K562 (cell line): ENCODE measurements around the gene ZFYVE28. TPM values are rescaled to one million over a fixed set of nuclear protein-coding genes. Genes with fewer than 3 reads are reported as not detected.
A peak's percentile ranks its signal among the peaks of the same experiment; 100 is the strongest.

Experiments used
- ATAC-seq: fragments of 200-7000 bp; cut with Tn5 transposase; 3 replicates; pipeline ENCODE4 v1.9.1; 2020; ENCODE audit warnings: moderate library complexity
- BruUV-seq: library from RNA; stranded (reverse); fragments of 400-500 nt; replicated peaks from 2 replicates; lab custom pipeline; 2021; lab: Mats Ljungman, UMichigan
- CTCF ChIA-PET: fragments of 300-600 bp; formaldehyde crosslinking; extraction: SDS; loops from one replicate; lab custom pipeline; 2021; ENCODE audit warnings: low intra/inter-chr PET ratio; lab: Yijun Ruan, JAX
- POLR2A ChIA-PET: fragments of 300-600, 350-650 bp; sonication (Branson Sonifier 250); formaldehyde crosslinking; extraction: SDS; loops from one replicate; lab custom pipeline; 2021; ENCODE audit warnings: antibody characterized with exemption, inconsistent platforms; lab: Yijun Ruan, JAX
- DNase-seq, 4 experiments: peaks; one replicate each; pipeline versions ENCODE4 v3.0.0 to v3.0.0-alpha.2; 2011 to 2018; ENCODE audit warnings: low spot score in 3 of 4, mixed read lengths in 3 of 4; ENCODE audit errors: extremely low read depth in 1 of 4
- FAIRE-seq: peaks from 2 replicates; lab custom pipeline; 2011; peaks lifted over from hg19 to GRCh38; lab: Jason Lieb, UNC
- H2AFZ ChIP-seq: 2 replicates; pipeline ENCODE4 v1.6.0; 2011; ENCODE audit warnings: low read depth, low read length, control low read depth, inconsistent platforms
- H3K27ac ChIP-seq: fragments of 200-600 bp; 3 replicates; pipeline ENCODE4 v1.8.0; 2011; ENCODE audit warnings: low read depth, mild to moderate bottlenecking, control low read depth, inconsistent platforms, low read length, moderate library complexity, mixed read lengths; ENCODE audit errors: extremely low read depth
- H3K27me3 ChIP-seq, 2 experiments: fragments of 300-600 bp in 1 of 2; 2 replicates in 1 of 2; 3 replicates in 1 of 2; pipeline versions ENCODE4 v1.6.0 to v1.8.0; 2011; ENCODE audit warnings: inconsistent platforms in 2 of 2, low read length in 2 of 2, mild to moderate bottlenecking in 1 of 2, mixed read lengths in 1 of 2, moderate library complexity in 1 of 2; ENCODE audit not compliant: control insufficient read depth in 2 of 2, insufficient read depth in 2 of 2
- H3K36me3 ChIP-seq: fragments of 300-600 bp; 3 replicates; pipeline ENCODE4 v1.8.0; 2011; ENCODE audit warnings: mild to moderate bottlenecking, low read length, inconsistent platforms; ENCODE audit not compliant: control insufficient read depth, insufficient read depth
- H3K4me1 ChIP-seq, 2 experiments: fragments of 200-600 bp in 1 of 2; replicated peaks in 1 of 2; 2 replicates in 1 of 2; 3 replicates in 1 of 2; pipeline versions ENCODE4 v1.5.1 to v1.8.0; 2011; ENCODE audit warnings: inconsistent platforms in 2 of 2, low read length in 2 of 2, mild to moderate bottlenecking in 1 of 2, mixed read lengths in 1 of 2, moderate library complexity in 1 of 2; ENCODE audit not compliant: control insufficient read depth in 2 of 2, insufficient read depth in 2 of 2
- H3K4me2 ChIP-seq: 2 replicates; pipeline ENCODE4 v1.6.1; 2011; ENCODE audit warnings: low read length, control low read depth, inconsistent platforms, mixed read lengths; ENCODE audit not compliant: insufficient read depth
- H3K4me3 ChIP-seq: fragments of 200-600 bp; sonication (generic), shearing (Covaris generic); 2 replicates; pipeline ENCODE4 v1.5.1; 2016; ENCODE audit warnings: control low read depth, inconsistent platforms
- H3K79me2 ChIP-seq: fragments of 200-600 bp; 3 replicates; pipeline ENCODE4 v1.8.0; 2011; ENCODE audit warnings: low read length, inconsistent platforms; ENCODE audit not compliant: control insufficient read depth, insufficient read depth
- H3K9ac ChIP-seq, 2 experiments: 2 replicates each; pipeline versions ENCODE4 v1.6.0 to v1.6.1; 2011; ENCODE audit warnings: low read depth in 2 of 2, low read length in 2 of 2, control low read depth in 1 of 2, inconsistent platforms in 1 of 2, mild to moderate bottlenecking in 1 of 2, mixed read lengths in 1 of 2; ENCODE audit not compliant: insufficient read depth in 1 of 2
- H3K9me1 ChIP-seq: one replicate; pipeline ENCODE4 v1.6.0; 2011; ENCODE audit warnings: inconsistent platforms, mild to moderate bottlenecking, low read length, moderate library complexity; ENCODE audit not compliant: control insufficient read depth, insufficient read depth
- H3K9me3 ChIP-seq: replicated peaks from 2 replicates; pipeline ENCODE4 v1.5.1; 2011; ENCODE audit warnings: low read depth, low read length, inconsistent platforms; ENCODE audit not compliant: control insufficient read depth, insufficient read depth
- H4K20me1 ChIP-seq: replicated peaks from 2 replicates; pipeline ENCODE4 v1.6.1; 2011; ENCODE audit warnings: low read length, inconsistent platforms, mixed read lengths; ENCODE audit not compliant: control insufficient read depth, insufficient read depth
- MLLT1 ChIP-seq, 2 experiments: fragments of 450-650 bp; IDR thresholded peaks; 2 replicates each; pipeline ENCODE4 v1.6.1; 2016
- POLR2G ChIP-seq: fragments of 200-400 bp; formaldehyde crosslinking; IDR thresholded peaks from 2 replicates; pipeline ENCODE4 v1.6.1; 2017; ENCODE audit warnings: low read depth, mild to moderate bottlenecking, antibody characterized with exemption, low read length, moderate library complexity
- SRF ChIP-seq, 2 experiments: fragments of 250-450, 450-650 bp in 1 of 2; sonication (Bioruptor Pico) in 1 of 2; sonication (generic) in 1 of 2; formaldehyde crosslinking; IDR thresholded peaks; 2 replicates each; pipeline versions ENCODE4 v1.5.0 to v1.5.1; 2020 to 2022; ENCODE audit warnings: mild to moderate bottlenecking in 1 of 2, missing genetic modification reagents in 1 of 2
- TFAP4 ChIP-seq: sonication (generic); formaldehyde crosslinking; IDR thresholded peaks from 2 replicates; pipeline ENCODE4 v1.8.0; 2022; ENCODE audit warnings: missing genetic modification reagents, mild to moderate bottlenecking, moderate library complexity, borderline replicate concordance
- ZFPM2 ChIP-seq: fragments of 250-450 bp; sonication (Bioruptor Pico); IDR thresholded peaks from 2 replicates; pipeline ENCODE4 v1.5.1; 2022; ENCODE audit warnings: mild to moderate bottlenecking
- ZNF395 ChIP-seq: fragments of 200-800 bp; sonication (Bioruptor generic); IDR thresholded peaks from 2 replicates; pipeline ENCODE4 v1.6.1; 2017; ENCODE audit warnings: missing genetic modification characterization, missing compliant biosample characterization
- ZNF75A ChIP-seq: fragments of 450-650 bp; formaldehyde crosslinking; IDR thresholded peaks from 2 replicates; pipeline ENCODE4 v1.4.0; 2020; ENCODE audit warnings: mild to moderate bottlenecking
- WGBS: fragments of 100-300 bp; shearing (Covaris generic); methylation state at CpG from one replicate; pipeline ENCODE4 v1.1.6; 2016; ENCODE audit warnings: low coverage, mixed read lengths; ENCODE audit not compliant: insufficient coverage; ENCODE audit errors: missing lambda C conversion rate; 5-methylcytosine and 5-hydroxymethylcytosine counted together
- in situ Hi-C: fragments of 300-500 bp; cut with MboI; formaldehyde crosslinking; loops from 4 replicates; pipeline ENCODE4 v1.15.0; 2018; ENCODE audit warnings: inconsistent platforms, mixed read lengths
- intact Hi-C: fragments of 100-400 bp; cut with micrococcal nuclease; formaldehyde crosslinking; loops from 2 replicates; pipeline ENCODE4 v1.14.2; 2022
- polyA plus RNA-seq, 8 experiments: library from polyadenylated mRNA; depleted of rRNA in 4 of 8; stranded (reverse) in 5 of 8; unstranded in 3 of 8; fragments of >200 nt; fragmentation: Nextera tagmentation in 2 of 8; fragmentation: Illumina TruSeq in 1 of 8; extraction: Ambion mirVana in 2 of 8; extraction: Trizol in 1 of 8; gene quantifications; 2 replicates each; pipeline versions ENCODE4 v1.2.1 to v1.2.3, GENCODE V29; 2011 to 2014; ENCODE audit warnings: inconsistent platforms in 1 of 8, missing spikeins in 1 of 8
- total RNA-seq, 7 experiments: library from RNA; depleted of rRNA in 6 of 7; stranded (reverse); fragments of >200 nt in 6 of 7; fragmentation: Illumina TruSeq in 2 of 7; extraction: Trizol in 2 of 7; gene quantifications; 2 replicates each; pipeline versions ENCODE4 v1.2.1 to v1.2.3, GENCODE V29; 2011 to 2021; ENCODE audit warnings: low replicate concordance in 1 of 7

Gene ZFYVE28
- total and polyA plus RNA-seq, 9 of the 15 experiments (the other 6 are each of a cell fraction or from before 2014, with no cell fraction given), result 1.3 to 24.8 (median 8.9) TPM

GRCh38 chr4:2394528-2394927 lies 23.9 kb downstream of the ZFYVE28 start:
- WGBS, result 79% methylated on average over 17 of the region's 17 CpGs
- no peak for ATAC-seq

More at GRCh38 chr4:2394528-2394927, 23.9 kb downstream of the ZFYVE28 start:
- peak overlapping the region; percentile 72 for H3K4me2 ChIP-seq
- FAIRE-seq (no peak), DNase-seq (no peak)
- in situ Hi-C loops (no loop called here), intact Hi-C loops (no loop called here)
- peaks cover 57 to 80% of the 10 kb centered on the region in 2 experiments for H3K4me1 ChIP-seq
- H3K9ac ChIP-seq, result peak overlapping the region; percentile 28 to 92; a peak in 3 of 4 replicates
- H3K9me1 ChIP-seq, result peaks cover 6% of the 10 kb centered on the region
- H4K20me1 ChIP-seq, result no peaks in the 10 kb centered on the region
- CTCF ChIA-PET, result no interaction called here
- TF ChIP-seq MLLT1 (IDR thresholded peaks at IDR 0.05), result peak in 1 of 2 experiments; percentile 69; a peak in 1 of 4 replicates
- no peak for TF ChIP-seq ZFPM2
- TF ChIP-seq POLR2G, result 0 out of 2 replicates have a peak, but pooled peaks have one; percentile 26
- TF ChIP-seq ZNF395 (CRISPR knock-in tag), result 0 out of 2 replicates have a peak, but pooled peaks have one; percentile 50
- TF ChIP-seq ZNF75A (CRISPR knock-in tag), result no peak
- TF ChIP-seq SRF (CRISPR knock-in tag; IDR thresholded peaks at IDR 0.05), result no peak
- TF ChIP-seq TFAP4 (CRISPR knock-in tag), result peak; percentile 48; the same call in 1 of the 2 replicates
- H3K36me3 ChIP-seq, result peaks cover 14% of the 10 kb centered on the region; the same call in 1 of the 3 replicates
- no peak overlapping the region for H2AFZ ChIP-seq
- POLR2A ChIA-PET, result interaction anchor here (1.1 to 1.2 kb wide), 2 partner anchors 9 to 14 kb away, joined by 3 to 4 read pairs; no protein-coding TSS in a partner anchor
- no TSS peak for BruUV-seq
- no peaks in the 10 kb centered on the region for H3K27me3 ChIP-seq
- no peak overlapping the region for H3K4me3 ChIP-seq
- peak overlapping the region; percentile 79 for H3K27ac ChIP-seq
- H3K9me3 ChIP-seq, result no peaks in the 10 kb centered on the region
- peaks cover 76% of the 10 kb centered on the region for H3K79me2 ChIP-seq
